ENCODE measurements around the gene BBS9. TPM values are rescaled to one million over a fixed set of nuclear protein-coding genes. Genes with fewer than 3 reads are reported as not detected.

Gene BBS9
- total and polyA plus RNA-seq, 4 donors, result 2.3 to 9.5 (median 4.5) TPM

DNA sequence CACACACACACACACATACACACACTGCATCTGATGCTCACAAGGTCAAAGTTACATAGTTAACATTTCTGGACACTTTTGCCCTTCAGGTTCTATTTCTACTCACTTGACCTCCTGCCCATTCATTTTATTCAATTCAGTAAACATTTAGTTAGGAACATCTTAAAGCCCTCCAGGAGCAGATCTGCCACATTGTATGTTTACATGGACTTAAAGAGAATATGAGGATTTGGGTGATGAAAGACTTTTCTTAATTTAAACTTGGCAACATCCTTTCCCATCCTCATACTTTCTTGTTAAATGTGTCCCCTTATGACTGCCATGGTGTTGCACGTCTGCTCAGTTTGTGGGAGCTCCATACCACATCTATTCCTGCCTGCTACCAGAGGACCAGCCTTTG lies 453.2 kb downstream of the BBS9 start:
- H3K4me3 ChIP-seq (ENCODE audit: low read depth in 1 of 3, low read length in 3 of 3), result no peak overlapping the region
- H3K4me1 ChIP-seq (ENCODE audit: control insufficient read depth in 4 of 4, insufficient read depth in 4 of 4, low read length in 3 of 4), result no peaks in the 10 kb centered on the region
- H3K36me3 ChIP-seq (ENCODE audit: control insufficient read depth in 4 of 4, insufficient read depth in 3 of 4, low read depth in 1 of 4, low read length in 3 of 4), result no peaks in the 10 kb centered on the region
- H3K9me3 ChIP-seq (ENCODE audit: control insufficient read depth in 4 of 4, low read length in 3 of 4), result no peaks in the 10 kb centered on the region
- no peak overlapping the region for H3K27ac ChIP-seq (ENCODE audit: low read depth in 1 of 2, low read length in 2 of 2)
- H3K9ac ChIP-seq (ENCODE audit: low read depth in 1 of 2, low read length in 2 of 2), result no peak overlapping the region
- TF ChIP-seq RAD21 (IDR thresholded peaks at IDR 0.05) (no peak), YY1 (IDR thresholded peaks at IDR 0.05) (no peak), NR2F2 (IDR thresholded peaks at IDR 0.05) (no peak), SP1 (IDR thresholded peaks at IDR 0.05) (no peak), HNF4G (IDR thresholded peaks at IDR 0.05) (no peak), JUND (IDR thresholded peaks at IDR 0.05) (no peak), FOXA1 (IDR thresholded peaks at IDR 0.05) (no peak), HNF4A (conservative IDR thresholded peaks at IDR 0.05) (no peak), EGR1 (IDR thresholded peaks at IDR 0.05; ENCODE audit: low read depth in 2 of 2) (no peak), TAF1 (conservative IDR thresholded peaks at IDR 0.05) (no peak), GABPA (IDR thresholded peaks at IDR 0.05 in 1 of 2, conservative IDR thresholded peaks at IDR 0.05 in 1 of 2) (no peak)
- TF ChIP-seq, protein P1, sequence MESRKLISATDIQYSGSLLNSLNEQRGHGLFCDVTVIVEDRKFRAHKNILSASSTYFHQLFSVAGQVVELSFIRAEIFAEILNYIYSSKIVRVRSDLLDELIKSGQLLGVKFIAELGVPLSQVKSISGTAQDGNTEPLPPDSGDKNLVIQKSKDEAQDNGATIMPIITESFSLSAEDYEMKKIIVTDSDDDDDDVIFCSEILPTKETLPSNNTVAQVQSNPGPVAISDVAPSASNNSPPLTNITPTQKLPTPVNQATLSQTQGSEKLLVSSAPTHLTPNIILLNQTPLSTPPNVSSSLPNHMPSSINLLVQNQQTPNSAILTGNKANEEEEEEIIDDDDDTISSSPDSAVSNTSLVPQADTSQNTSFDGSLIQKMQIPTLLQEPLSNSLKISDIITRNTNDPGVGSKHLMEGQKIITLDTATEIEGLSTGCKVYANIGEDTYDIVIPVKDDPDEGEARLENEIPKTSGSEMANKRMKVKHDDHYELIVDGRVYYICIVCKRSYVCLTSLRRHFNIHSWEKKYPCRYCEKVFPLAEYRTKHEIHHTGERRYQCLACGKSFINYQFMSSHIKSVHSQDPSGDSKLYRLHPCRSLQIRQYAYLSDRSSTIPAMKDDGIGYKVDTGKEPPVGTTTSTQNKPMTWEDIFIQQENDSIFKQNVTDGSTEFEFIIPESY (IDR thresholded peaks at IDR 0.05), result no peak
- TF ChIP-seq, protein P2, sequence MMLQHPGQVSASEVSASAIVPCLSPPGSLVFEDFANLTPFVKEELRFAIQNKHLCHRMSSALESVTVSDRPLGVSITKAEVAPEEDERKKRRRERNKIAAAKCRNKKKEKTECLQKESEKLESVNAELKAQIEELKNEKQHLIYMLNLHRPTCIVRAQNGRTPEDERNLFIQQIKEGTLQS (IDR thresholded peaks at IDR 0.05), result no peak
- TF ChIP-seq, protein P3, sequence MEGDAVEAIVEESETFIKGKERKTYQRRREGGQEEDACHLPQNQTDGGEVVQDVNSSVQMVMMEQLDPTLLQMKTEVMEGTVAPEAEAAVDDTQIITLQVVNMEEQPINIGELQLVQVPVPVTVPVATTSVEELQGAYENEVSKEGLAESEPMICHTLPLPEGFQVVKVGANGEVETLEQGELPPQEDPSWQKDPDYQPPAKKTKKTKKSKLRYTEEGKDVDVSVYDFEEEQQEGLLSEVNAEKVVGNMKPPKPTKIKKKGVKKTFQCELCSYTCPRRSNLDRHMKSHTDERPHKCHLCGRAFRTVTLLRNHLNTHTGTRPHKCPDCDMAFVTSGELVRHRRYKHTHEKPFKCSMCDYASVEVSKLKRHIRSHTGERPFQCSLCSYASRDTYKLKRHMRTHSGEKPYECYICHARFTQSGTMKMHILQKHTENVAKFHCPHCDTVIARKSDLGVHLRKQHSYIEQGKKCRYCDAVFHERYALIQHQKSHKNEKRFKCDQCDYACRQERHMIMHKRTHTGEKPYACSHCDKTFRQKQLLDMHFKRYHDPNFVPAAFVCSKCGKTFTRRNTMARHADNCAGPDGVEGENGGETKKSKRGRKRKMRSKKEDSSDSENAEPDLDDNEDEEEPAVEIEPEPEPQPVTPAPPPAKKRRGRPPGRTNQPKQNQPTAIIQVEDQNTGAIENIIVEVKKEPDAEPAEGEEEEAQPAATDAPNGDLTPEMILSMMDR (IDR thresholded peaks at IDR 0.05; ENCODE audit: low read depth, low read length, missing input control), result no peak
- TF ChIP-seq, protein P4, sequence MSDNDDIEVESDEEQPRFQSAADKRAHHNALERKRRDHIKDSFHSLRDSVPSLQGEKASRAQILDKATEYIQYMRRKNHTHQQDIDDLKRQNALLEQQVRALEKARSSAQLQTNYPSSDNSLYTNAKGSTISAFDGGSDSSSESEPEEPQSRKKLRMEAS (IDR thresholded peaks at IDR 0.05), result no peak
- WGBS, result 95% methylated on average over 1 of the region's 1 CpG
- no peaks in the 10 kb centered on the region for H3K27me3 ChIP-seq (ENCODE audit: control insufficient read depth in 4 of 4, insufficient read depth in 4 of 4, low read length in 3 of 4)
- DNase-seq (ENCODE audit: low spot score), result no peak

DNA sequence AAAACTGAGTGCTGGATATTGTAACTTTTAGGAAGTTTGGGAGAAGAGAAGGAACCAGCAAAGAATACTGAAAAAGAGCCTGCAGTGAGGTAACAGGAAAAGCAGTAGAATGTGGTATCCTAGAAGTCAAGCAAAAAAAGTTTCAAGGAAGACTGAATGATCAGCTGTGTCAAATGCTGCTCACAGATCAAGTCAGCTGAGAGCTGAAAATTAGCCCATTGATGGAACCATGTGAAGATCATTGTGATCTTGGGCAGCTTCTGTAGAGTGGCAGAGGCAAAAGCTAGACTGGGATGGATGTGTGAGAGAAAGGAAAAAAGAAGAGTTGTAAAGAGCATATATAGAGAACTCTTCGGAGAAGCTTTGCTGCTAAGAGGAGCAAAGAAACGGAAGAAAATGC lies 460.5 kb downstream of the BBS9 start:
- no peak overlapping the region for H3K4me3 ChIP-seq (ENCODE audit: low read depth in 1 of 3, low read length in 3 of 3)
- 96% methylated on average over 2 of the region's 2 CpGs for WGBS
- H3K9me3 ChIP-seq (ENCODE audit: control insufficient read depth in 4 of 4, low read length in 3 of 4), result no peaks in the 10 kb centered on the region
- no peak for TF ChIP-seq HNF4A (conservative IDR thresholded peaks at IDR 0.05)
- no peaks in the 10 kb centered on the region for H3K4me1 ChIP-seq (ENCODE audit: control insufficient read depth in 4 of 4, insufficient read depth in 4 of 4, low read length in 3 of 4)
- H3K27me3 ChIP-seq (ENCODE audit: control insufficient read depth in 4 of 4, insufficient read depth in 4 of 4, low read length in 3 of 4), result no peaks in the 10 kb centered on the region
- no peaks in the 10 kb centered on the region for H3K36me3 ChIP-seq (ENCODE audit: control insufficient read depth in 4 of 4, insufficient read depth in 3 of 4, low read depth in 1 of 4, low read length in 3 of 4)
- H3K9ac ChIP-seq (ENCODE audit: low read depth in 1 of 2, low read length in 2 of 2), result no peak overlapping the region
- DNase-seq (ENCODE audit: low spot score), result no peak
- H3K27ac ChIP-seq (ENCODE audit: low read depth in 1 of 2, low read length in 2 of 2), result no peak overlapping the region

DNA sequence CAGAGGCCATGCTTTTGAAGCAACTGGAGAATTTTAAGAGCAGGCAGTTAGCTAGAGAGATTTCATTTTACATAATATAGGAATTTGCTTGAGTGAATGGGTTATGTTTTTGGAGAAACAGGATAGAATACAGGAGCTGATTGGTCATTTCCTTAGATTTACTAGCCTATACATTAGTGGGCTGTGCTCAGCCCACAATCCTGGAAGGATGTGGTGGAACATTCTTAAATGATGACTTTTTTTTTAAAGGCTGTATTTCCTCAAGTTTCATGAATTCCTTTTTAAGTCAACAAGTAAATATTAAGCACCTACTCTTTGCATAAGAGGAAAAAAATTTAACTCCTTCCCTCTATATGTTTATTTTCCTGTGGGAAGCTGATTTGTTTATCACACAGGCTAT lies 461.6 kb downstream of the BBS9 start:
- Histone ChIP-seq H3K4me3 (ENCODE audit: low read depth in 1 of 3, low read length in 3 of 3) (no peak overlapping the region), H3K9ac (ENCODE audit: low read depth in 1 of 2, low read length in 2 of 2) (no peak overlapping the region), H3K27ac (ENCODE audit: low read depth in 1 of 2, low read length in 2 of 2) (no peak overlapping the region), H3K9me3 (ENCODE audit: control insufficient read depth in 4 of 4, low read length in 3 of 4) (no peaks in the 10 kb centered on the region), H3K36me3 (ENCODE audit: control insufficient read depth in 4 of 4, insufficient read depth in 3 of 4, low read depth in 1 of 4, low read length in 3 of 4) (no peaks in the 10 kb centered on the region), H3K27me3 (ENCODE audit: control insufficient read depth in 4 of 4, insufficient read depth in 4 of 4, low read length in 3 of 4) (no peaks in the 10 kb centered on the region), H3K4me1 (ENCODE audit: control insufficient read depth in 4 of 4, insufficient read depth in 4 of 4, low read length in 3 of 4) (no peaks in the 10 kb centered on the region)
- no peak for DNase-seq (ENCODE audit: low spot score)
- TF ChIP-seq, protein P5, sequence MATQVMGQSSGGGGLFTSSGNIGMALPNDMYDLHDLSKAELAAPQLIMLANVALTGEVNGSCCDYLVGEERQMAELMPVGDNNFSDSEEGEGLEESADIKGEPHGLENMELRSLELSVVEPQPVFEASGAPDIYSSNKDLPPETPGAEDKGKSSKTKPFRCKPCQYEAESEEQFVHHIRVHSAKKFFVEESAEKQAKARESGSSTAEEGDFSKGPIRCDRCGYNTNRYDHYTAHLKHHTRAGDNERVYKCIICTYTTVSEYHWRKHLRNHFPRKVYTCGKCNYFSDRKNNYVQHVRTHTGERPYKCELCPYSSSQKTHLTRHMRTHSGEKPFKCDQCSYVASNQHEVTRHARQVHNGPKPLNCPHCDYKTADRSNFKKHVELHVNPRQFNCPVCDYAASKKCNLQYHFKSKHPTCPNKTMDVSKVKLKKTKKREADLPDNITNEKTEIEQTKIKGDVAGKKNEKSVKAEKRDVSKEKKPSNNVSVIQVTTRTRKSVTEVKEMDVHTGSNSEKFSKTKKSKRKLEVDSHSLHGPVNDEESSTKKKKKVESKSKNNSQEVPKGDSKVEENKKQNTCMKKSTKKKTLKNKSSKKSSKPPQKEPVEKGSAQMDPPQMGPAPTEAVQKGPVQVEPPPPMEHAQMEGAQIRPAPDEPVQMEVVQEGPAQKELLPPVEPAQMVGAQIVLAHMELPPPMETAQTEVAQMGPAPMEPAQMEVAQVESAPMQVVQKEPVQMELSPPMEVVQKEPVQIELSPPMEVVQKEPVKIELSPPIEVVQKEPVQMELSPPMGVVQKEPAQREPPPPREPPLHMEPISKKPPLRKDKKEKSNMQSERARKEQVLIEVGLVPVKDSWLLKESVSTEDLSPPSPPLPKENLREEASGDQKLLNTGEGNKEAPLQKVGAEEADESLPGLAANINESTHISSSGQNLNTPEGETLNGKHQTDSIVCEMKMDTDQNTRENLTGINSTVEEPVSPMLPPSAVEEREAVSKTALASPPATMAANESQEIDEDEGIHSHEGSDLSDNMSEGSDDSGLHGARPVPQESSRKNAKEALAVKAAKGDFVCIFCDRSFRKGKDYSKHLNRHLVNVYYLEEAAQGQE (IDR thresholded peaks at IDR 0.05), result no peak
- TF ChIP-seq FOXA2 (IDR thresholded peaks at IDR 0.05) (no peak), TAF1 (conservative IDR thresholded peaks at IDR 0.05) (no peak), GABPA (IDR thresholded peaks at IDR 0.05 in 1 of 2, conservative IDR thresholded peaks at IDR 0.05 in 1 of 2) (no peak), HNF4G (IDR thresholded peaks at IDR 0.05) (no peak), JUND (IDR thresholded peaks at IDR 0.05) (no peak), FOXA1 (IDR thresholded peaks at IDR 0.05) (no peak), NR2F2 (IDR thresholded peaks at IDR 0.05) (no peak)
- TF ChIP-seq, protein P3 (IDR thresholded peaks at IDR 0.05; ENCODE audit: low read depth, low read length, missing input control), result no peak
- TF ChIP-seq, protein P4 (IDR thresholded peaks at IDR 0.05), result no peak
- TF ChIP-seq, protein P2 (IDR thresholded peaks at IDR 0.05), result no peak
